Right atrium auricular region (tissue), 2 donors: ENCODE results near the gene GTF2A1. TPM values are rescaled to one million over a fixed set of nuclear protein-coding genes. Genes with fewer than 3 reads are reported as not detected.
A peak's percentile ranks its signal among the peaks of the same experiment; 100 is the strongest.

Experiments used
- DNase-seq: peaks from one replicate; pipeline ENCODE4 v3.0.0-alpha.2; 2019; ENCODE audit warnings: low spot score
- H3K27ac ChIP-seq, 2 donors: fragments of 200-600 bp; sonication (generic); 1 replicate in 1 of 2; 2 replicates in 1 of 2; pipeline ENCODE4 v1.5.1; 2016 to 2019
- H3K27me3 ChIP-seq, 2 donors: fragments of 200-600 bp; sonication (generic); one replicate each; pipeline versions ENCODE4 v1.5.1 to v1.6.0; 2017 to 2019
- H3K36me3 ChIP-seq: fragments of 200-600 bp; sonication (generic); one replicate; pipeline ENCODE4 v1.5.1; 2016
- H3K4me1 ChIP-seq, 2 donors: fragments of 200-600 bp; sonication (generic); one replicate each; pipeline versions ENCODE4 v1.5.1 to v1.6.0; 2017 to 2019
- H3K4me3 ChIP-seq, 2 donors: fragments of 200-600 bp; sonication (generic); 1 replicate in 1 of 2; 2 replicates in 1 of 2; pipeline ENCODE4 v1.5.1; 2017 to 2019; ENCODE audit warnings: mild to moderate bottlenecking in 1 of 2, moderate library complexity in 1 of 2
- H3K9me3 ChIP-seq, 2 donors: fragments of 200-600 bp; sonication (generic); one replicate each; pipeline ENCODE4 v1.5.1; 2019
- CTCF ChIP-seq, 2 donors: fragments of 200-600 bp; sonication (generic); IDR thresholded peaks; one replicate each; pipeline ENCODE4 v1.5.1; 2019; ENCODE audit warnings: antibody characterized with exemption in 2 of 2
- total RNA-seq, 2 donors: library from RNA; depleted of rRNA; stranded (reverse); fragments of >200 nt; gene quantifications; one replicate each; pipeline ENCODE4 v1.1.0, GENCODE V29; 2016

GTF2A1 gene
- total RNA-seq, 2 donors from 2014 or later, result 14.6 to 17.1 TPM

DNA sequence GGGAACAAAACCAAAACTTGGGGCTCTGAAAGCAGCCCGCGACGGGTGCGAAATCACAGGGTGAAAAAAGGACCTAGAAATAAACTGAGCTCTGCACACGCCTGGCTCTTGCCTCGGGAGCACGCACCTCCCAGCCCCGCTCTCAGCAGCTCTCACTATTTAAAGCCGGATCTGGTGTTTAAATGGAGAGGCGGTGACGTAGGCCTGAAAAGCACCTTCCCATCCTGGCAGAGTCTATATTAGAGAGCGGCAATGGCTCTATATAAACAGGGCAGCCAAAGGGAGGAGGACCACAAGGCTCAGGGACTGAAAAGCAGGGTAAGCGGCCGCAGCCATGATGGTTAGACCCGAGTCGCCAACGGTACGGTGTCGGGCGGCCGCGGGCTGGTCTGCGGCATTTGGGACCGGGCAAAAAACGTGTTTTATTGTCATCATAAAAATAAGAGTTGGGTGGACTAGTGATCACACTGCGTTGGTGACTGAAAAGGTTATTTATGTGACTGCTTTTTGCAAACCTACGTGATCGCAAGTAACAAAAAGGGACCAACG is 1.5 kb downstream of the GTF2A1 start:
- H3K27me3 ChIP-seq, result no peaks in the 10 kb centered on the region
- no peak for TF ChIP-seq CTCF (IDR thresholded peaks at IDR 0.05)
- H3K4me1 ChIP-seq, result peaks cover 0 to 32% of the 10 kb centered on the region in 2 donors
- peak overlapping the region; percentile 99 for H3K27ac ChIP-seq
- H3K4me3 ChIP-seq, result peak overlapping the region; percentile 80 to 81
- peak; percentile 98 for DNase-seq
- H3K9me3 ChIP-seq, result no peaks in the 10 kb centered on the region
- H3K36me3 ChIP-seq, result peaks cover 15% of the 10 kb centered on the region

DNA sequence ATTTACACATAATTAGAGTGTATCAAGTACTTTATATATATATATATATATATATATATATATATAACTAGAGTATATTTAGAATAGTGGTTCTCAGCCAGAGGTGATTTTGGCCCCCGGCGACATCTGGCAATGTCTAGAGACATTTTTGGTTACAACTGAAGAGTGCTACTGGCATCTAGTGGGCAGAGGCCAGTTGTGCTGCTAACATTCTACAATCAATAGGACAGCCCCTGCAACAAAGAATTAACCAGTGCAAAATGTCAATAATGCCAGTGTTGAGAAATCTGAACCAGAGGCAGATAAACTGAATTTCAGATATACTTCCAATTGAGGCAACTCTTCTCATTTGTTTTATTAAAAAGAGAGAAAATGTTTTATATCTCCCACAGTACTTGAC is 8.9 kb downstream of the GTF2A1 start:
- peaks cover 15% of the 10 kb centered on the region for H3K36me3 ChIP-seq
- no peak overlapping the region for H3K27ac ChIP-seq

GRCh38 chr14:81209167-81209836 is 11.5 kb downstream of the GTF2A1 start:
- no peaks in the 10 kb centered on the region for H3K36me3 ChIP-seq
- no peaks in the 10 kb centered on the region for H3K9me3 ChIP-seq
- H3K27me3 ChIP-seq, result no peaks in the 10 kb centered on the region
- no peak for DNase-seq
- H3K4me1 ChIP-seq, result peaks cover 0 to 16% of the 10 kb centered on the region in 2 donors
- no peak overlapping the region for H3K27ac ChIP-seq
- TF ChIP-seq CTCF (IDR thresholded peaks at IDR 0.05), result no peak
- no peak overlapping the region for H3K4me3 ChIP-seq

More for the DNA sequence above, 8.9 kb downstream of the GTF2A1 start:
- Histone ChIP-seq H3K9me3 (no peaks in the 10 kb centered on the region), H3K4me3 (no peak overlapping the region), H3K4me1 (peaks cover 0 to 21% of the 10 kb centered on the region in 2 donors), H3K27me3 (no peaks in the 10 kb centered on the region)
- no peak for DNase-seq
- TF ChIP-seq CTCF (IDR thresholded peaks at IDR 0.05), result peak in 1 of 2 donors; percentile 61

GRCh38 chr14:81208489-81208888 is 12.3 kb downstream of the GTF2A1 start:
- TF ChIP-seq CTCF (IDR thresholded peaks at IDR 0.05), result no peak
- no peak for DNase-seq
- no peaks in the 10 kb centered on the region for H3K27me3 ChIP-seq
- H3K36me3 ChIP-seq, result no peaks in the 10 kb centered on the region
- peaks cover 0 to 16% of the 10 kb centered on the region in 2 donors for H3K4me1 ChIP-seq
- no peaks in the 10 kb centered on the region for H3K9me3 ChIP-seq
- no peak overlapping the region for H3K27ac ChIP-seq
- no peak overlapping the region for H3K4me3 ChIP-seq

GRCh38 chr14:81206115-81206514 is 14.6 kb downstream of the GTF2A1 start:
- peaks cover 22% of the 10 kb centered on the region for H3K36me3 ChIP-seq
- no peak for TF ChIP-seq CTCF (IDR thresholded peaks at IDR 0.05)
- H3K27me3 ChIP-seq, result no peaks in the 10 kb centered on the region
- no peak for DNase-seq
- H3K4me3 ChIP-seq, result no peak overlapping the region
- peak overlapping the region; percentile 17 to 74 for H3K27ac ChIP-seq
- no peaks in the 10 kb centered on the region for H3K9me3 ChIP-seq
- peaks cover 0 to 4% of the 10 kb centered on the region in 2 donors for H3K4me1 ChIP-seq
